GM10266 (cell line): ENCODE measurements around the gene PARN.

Source experiments
- DNase-seq: peaks from one replicate; pipeline ENCODE4 v3.0.0; 2012; ENCODE audit errors: extremely low spot score
- TF ChIP-seq, protein P1 (sequence below): IDR thresholded peaks from 2 replicates; pipeline ENCODE4 v1.5.1; 2012; ENCODE audit warnings: mild to moderate bottlenecking, low read depth; ENCODE audit not compliant: control insufficient read depth, insufficient read depth; ENCODE audit errors: missing control alignments

PARN gene

DNA sequence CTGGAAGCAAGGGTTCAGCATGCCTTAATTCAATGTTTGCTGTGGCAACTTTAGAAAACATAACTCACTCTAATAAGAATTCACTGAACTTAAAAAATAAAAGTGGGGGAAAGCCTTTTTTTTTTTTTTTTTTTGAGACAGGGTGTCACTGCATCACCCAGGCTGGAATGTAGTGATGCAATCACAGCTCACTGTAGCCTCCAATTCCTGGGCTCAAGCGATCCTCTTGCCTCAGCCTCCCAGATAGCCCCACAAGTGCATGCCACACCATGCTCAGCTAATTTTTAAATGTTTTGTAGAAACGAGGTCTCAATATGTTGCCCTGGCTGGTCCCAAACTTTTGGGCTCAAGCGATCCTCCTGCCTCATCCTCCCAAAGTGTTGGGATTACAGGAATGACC, 243.9 kb downstream of the PARN start:
- no peak for DNase-seq
- TF ChIP-seq, protein P1, sequence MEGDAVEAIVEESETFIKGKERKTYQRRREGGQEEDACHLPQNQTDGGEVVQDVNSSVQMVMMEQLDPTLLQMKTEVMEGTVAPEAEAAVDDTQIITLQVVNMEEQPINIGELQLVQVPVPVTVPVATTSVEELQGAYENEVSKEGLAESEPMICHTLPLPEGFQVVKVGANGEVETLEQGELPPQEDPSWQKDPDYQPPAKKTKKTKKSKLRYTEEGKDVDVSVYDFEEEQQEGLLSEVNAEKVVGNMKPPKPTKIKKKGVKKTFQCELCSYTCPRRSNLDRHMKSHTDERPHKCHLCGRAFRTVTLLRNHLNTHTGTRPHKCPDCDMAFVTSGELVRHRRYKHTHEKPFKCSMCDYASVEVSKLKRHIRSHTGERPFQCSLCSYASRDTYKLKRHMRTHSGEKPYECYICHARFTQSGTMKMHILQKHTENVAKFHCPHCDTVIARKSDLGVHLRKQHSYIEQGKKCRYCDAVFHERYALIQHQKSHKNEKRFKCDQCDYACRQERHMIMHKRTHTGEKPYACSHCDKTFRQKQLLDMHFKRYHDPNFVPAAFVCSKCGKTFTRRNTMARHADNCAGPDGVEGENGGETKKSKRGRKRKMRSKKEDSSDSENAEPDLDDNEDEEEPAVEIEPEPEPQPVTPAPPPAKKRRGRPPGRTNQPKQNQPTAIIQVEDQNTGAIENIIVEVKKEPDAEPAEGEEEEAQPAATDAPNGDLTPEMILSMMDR: no peak
